Effector memory CD8-positive, alpha-beta T cell (primary cell): ENCODE measurements around the gene UQCRC1.
A peak's percentile ranks its signal among the peaks of the same experiment; 100 is the strongest.

Experiments
- ATAC-seq: fragments of 150-1000 bp; cut with Tn5 transposase; replicated peaks from 2 replicates; pipeline ENCODE4 v1.10.0; 2021; ENCODE audit warnings: mild to moderate bottlenecking, moderate library complexity
- DNase-seq, 3 experiments: peaks; one replicate each; pipeline ENCODE4 v3.0.0; 2021
- H3K27ac Mint-ChIP-seq, 2 donors: one replicate each; pipeline ENCODE4 v1.8.0; 2022; ENCODE audit warnings: mild to moderate bottlenecking in 2 of 2, mixed read lengths in 2 of 2, moderate library complexity in 2 of 2
- H3K27me3 Mint-ChIP-seq, 2 donors: one replicate each; pipeline ENCODE4 v1.8.0; 2022; ENCODE audit warnings: mixed read lengths in 2 of 2
- H3K36me3 Mint-ChIP-seq: one replicate; pipeline ENCODE4 v1.8.0; 2022; ENCODE audit warnings: mild to moderate bottlenecking, moderate library complexity, mixed read lengths; ENCODE audit not compliant: insufficient read depth
- H3K4me1 Mint-ChIP-seq, 2 donors: one replicate each; pipeline ENCODE4 v1.8.0; 2022; ENCODE audit warnings: low read depth in 2 of 2, mixed read lengths in 2 of 2
- H3K4me3 Mint-ChIP-seq, 2 donors: one replicate each; pipeline ENCODE4 v1.8.0; 2022; ENCODE audit warnings: mild to moderate bottlenecking in 2 of 2, mixed read lengths in 2 of 2, moderate library complexity in 2 of 2
- H3K9me3 Mint-ChIP-seq, 2 donors: one replicate each; pipeline ENCODE4 v1.8.0; 2022; ENCODE audit warnings: mixed read lengths in 2 of 2

The UQCRC1 gene

GRCh38 chr3:48591436-48591835 lies 18.0 kb downstream of the UQCRC1 start:
- DNase-seq (no peak), ATAC-seq (no peak)
- Mint-ChIP-seq H3K36me3 (peaks cover 6% of the 10 kb centered on the region), H3K4me1 (peaks cover 4 to 7% of the 10 kb centered on the region in 2 donors), H3K27ac (no peak overlapping the region), H3K4me3 (no peak overlapping the region), H3K9me3 (no peaks in the 10 kb centered on the region), H3K27me3 (peaks cover 68 to 92% of the 10 kb centered on the region in 2 donors)

GRCh38 chr3:48588230-48588629 lies 21.2 kb downstream of the UQCRC1 start:
- ATAC-seq, result no peak
- Mint-ChIP-seq H3K4me1 (peaks cover 0 to 3% of the 10 kb centered on the region in 2 donors), H3K9me3 (no peaks in the 10 kb centered on the region), H3K4me3 (no peak overlapping the region), H3K36me3 (no peaks in the 10 kb centered on the region), H3K27ac (no peak overlapping the region), H3K27me3 (peaks cover 55 to 72% of the 10 kb centered on the region in 2 donors)
- DNase-seq, result no peak

GRCh38 chr3:48587686-48588085 lies 21.8 kb downstream of the UQCRC1 start:
- no peak for DNase-seq
- H3K27me3 Mint-ChIP-seq, result peaks cover 52 to 66% of the 10 kb centered on the region in 2 donors

GRCh38 chr3:48585411-48585810 lies 24.0 kb downstream of the UQCRC1 start:
- peaks cover 0 to 3% of the 10 kb centered on the region in 2 donors for H3K4me1 Mint-ChIP-seq
- ATAC-seq, result no peak
- no peak overlapping the region for H3K27ac Mint-ChIP-seq
- H3K4me3 Mint-ChIP-seq, result no peak overlapping the region
- DNase-seq, result no peak
- no peaks in the 10 kb centered on the region for H3K36me3 Mint-ChIP-seq
- no peaks in the 10 kb centered on the region for H3K9me3 Mint-ChIP-seq
- H3K27me3 Mint-ChIP-seq, result peaks cover 36 to 56% of the 10 kb centered on the region in 2 donors

More at GRCh38 chr3:48587686-48588085, 21.8 kb downstream of the UQCRC1 start:
- Mint-ChIP-seq H3K27ac (no peak overlapping the region), H3K4me1 (peaks cover 0 to 3% of the 10 kb centered on the region in 2 donors), H3K9me3 (no peaks in the 10 kb centered on the region), H3K4me3 (no peak overlapping the region), H3K36me3 (no peaks in the 10 kb centered on the region)
- no peak for ATAC-seq

- no peaks in the 10 kb centered on the region for H3K9me3 Mint-ChIP-seq
- peaks cover 0 to 3% of the 10 kb centered on the region in 2 donors for H3K4me1 Mint-ChIP-seq
- no peak overlapping the region for H3K27ac Mint-ChIP-seq
- DNase-seq (no peak), ATAC-seq (no peak)
- no peak overlapping the region for H3K4me3 Mint-ChIP-seq
- H3K36me3 Mint-ChIP-seq, result no peaks in the 10 kb centered on the region
- H3K27me3 Mint-ChIP-seq, result peaks cover 31 to 50% of the 10 kb centered on the region in 2 donors
Measured at GRCh38 chr3:48584836-48585235, 24.6 kb downstream of the UQCRC1 start.

- no peak for ATAC-seq
- no peak for DNase-seq
- no peaks in the 10 kb centered on the region for H3K4me1 Mint-ChIP-seq
- H3K27me3 Mint-ChIP-seq, result peaks cover 2 to 20% of the 10 kb centered on the region in 2 donors
- no peaks in the 10 kb centered on the region for H3K9me3 Mint-ChIP-seq
- no peaks in the 10 kb centered on the region for H3K36me3 Mint-ChIP-seq
- H3K27ac Mint-ChIP-seq, result no peak overlapping the region
- no peak overlapping the region for H3K4me3 Mint-ChIP-seq
Measured at GRCh38 chr3:48581621-48582481, 27.6 kb downstream of the UQCRC1 start.

GRCh38 chr3:48576647-48577046 lies 32.8 kb downstream of the UQCRC1 start:
- H3K36me3 Mint-ChIP-seq, result no peaks in the 10 kb centered on the region

GRCh38 chr3:48575366-48575765 lies 34.1 kb downstream of the UQCRC1 start:
- ATAC-seq, result no peak
- H3K4me3 Mint-ChIP-seq, result no peak overlapping the region
- H3K36me3 Mint-ChIP-seq, result no peaks in the 10 kb centered on the region
- DNase-seq, result no peak
- no peaks in the 10 kb centered on the region for H3K9me3 Mint-ChIP-seq
- no peaks in the 10 kb centered on the region for H3K27me3 Mint-ChIP-seq
- no peaks in the 10 kb centered on the region for H3K4me1 Mint-ChIP-seq
- no peak overlapping the region for H3K27ac Mint-ChIP-seq

More at GRCh38 chr3:48576647-48577046, 32.8 kb downstream of the UQCRC1 start:
- Mint-ChIP-seq H3K27ac (no peak overlapping the region), H3K4me1 (no peaks in the 10 kb centered on the region), H3K9me3 (no peaks in the 10 kb centered on the region), H3K27me3 (peaks cover 0 to 8% of the 10 kb centered on the region in 2 donors), H3K4me3 (no peak overlapping the region)
- ATAC-seq (no peak), DNase-seq (no peak)

- H3K4me1 Mint-ChIP-seq, result no peaks in the 10 kb centered on the region
- no peak for ATAC-seq
Measured at GRCh38 chr3:48573973-48574585, 35.4 kb downstream of the UQCRC1 start.

GRCh38 chr3:48572517-48572916 lies 36.9 kb downstream of the UQCRC1 start:
- ATAC-seq (no peak), DNase-seq (no peak)
- peak overlapping the region in 1 of 2 donors; percentile 31 for H3K27ac Mint-ChIP-seq
- H3K4me1 Mint-ChIP-seq, result no peaks in the 10 kb centered on the region
- H3K36me3 Mint-ChIP-seq, result no peaks in the 10 kb centered on the region
- H3K4me3 Mint-ChIP-seq, result no peak overlapping the region
- H3K27me3 Mint-ChIP-seq, result no peaks in the 10 kb centered on the region
- H3K9me3 Mint-ChIP-seq, result no peaks in the 10 kb centered on the region

More at GRCh38 chr3:48573973-48574585, 35.4 kb downstream of the UQCRC1 start:
- H3K9me3 Mint-ChIP-seq, result no peaks in the 10 kb centered on the region
- DNase-seq, result no peak
- peak overlapping the region in 1 of 2 donors; percentile 35 for H3K27ac Mint-ChIP-seq
- no peaks in the 10 kb centered on the region for H3K27me3 Mint-ChIP-seq
- H3K4me3 Mint-ChIP-seq, result no peak overlapping the region
- no peaks in the 10 kb centered on the region for H3K36me3 Mint-ChIP-seq

GRCh38 chr3:48571938-48572337 lies 37.5 kb downstream of the UQCRC1 start:
- H3K27me3 Mint-ChIP-seq, result no peaks in the 10 kb centered on the region
- no peak overlapping the region for H3K27ac Mint-ChIP-seq
- no peaks in the 10 kb centered on the region for H3K9me3 Mint-ChIP-seq
- no peak for ATAC-seq
- no peaks in the 10 kb centered on the region for H3K4me1 Mint-ChIP-seq
- no peak for DNase-seq
- H3K36me3 Mint-ChIP-seq, result no peaks in the 10 kb centered on the region
- no peak overlapping the region for H3K4me3 Mint-ChIP-seq

GRCh38 chr3:48569808-48570450 lies 39.5 kb downstream of the UQCRC1 start:
- no peak for ATAC-seq
- no peaks in the 10 kb centered on the region for H3K27me3 Mint-ChIP-seq

GRCh38 chr3:48569400-48569799 lies 40.0 kb downstream of the UQCRC1 start:
- peak overlapping the region in 1 of 2 donors; percentile 53 for H3K27ac Mint-ChIP-seq
- H3K4me1 Mint-ChIP-seq, result peaks cover 3 to 4% of the 10 kb centered on the region in 2 donors

More at GRCh38 chr3:48569808-48570450, 39.5 kb downstream of the UQCRC1 start:
- no peak overlapping the region for H3K4me3 Mint-ChIP-seq
- no peaks in the 10 kb centered on the region for H3K9me3 Mint-ChIP-seq
- H3K36me3 Mint-ChIP-seq, result no peaks in the 10 kb centered on the region
- DNase-seq, result no peak
- H3K27ac Mint-ChIP-seq, result peak overlapping the region in 1 of 2 donors; percentile 53
- H3K4me1 Mint-ChIP-seq, result peaks cover 3 to 4% of the 10 kb centered on the region in 2 donors

More at GRCh38 chr3:48569400-48569799, 40.0 kb downstream of the UQCRC1 start:
- Mint-ChIP-seq H3K36me3 (no peaks in the 10 kb centered on the region), H3K4me3 (no peak overlapping the region), H3K9me3 (no peaks in the 10 kb centered on the region), H3K27me3 (no peaks in the 10 kb centered on the region)
- DNase-seq (no peak), ATAC-seq (no peak)
